HG03045 (cell line): ENCODE measurements around the gene JADE2.
"Not testable (repeated sequence)": the region's sequence is repeated elsewhere in the genome, so short reads cannot be mapped to it uniquely, and the experiment has no call there.

ENCODE experiments used
- ATAC-seq: cut with Tn5 transposase; IDR thresholded peaks from one replicate; pipeline ENCODE4 v1.9.1; 2021; ENCODE audit warnings: mild to moderate bottlenecking, moderate library complexity; ENCODE audit not compliant: unreplicated experiment

Gene JADE2

DNA sequence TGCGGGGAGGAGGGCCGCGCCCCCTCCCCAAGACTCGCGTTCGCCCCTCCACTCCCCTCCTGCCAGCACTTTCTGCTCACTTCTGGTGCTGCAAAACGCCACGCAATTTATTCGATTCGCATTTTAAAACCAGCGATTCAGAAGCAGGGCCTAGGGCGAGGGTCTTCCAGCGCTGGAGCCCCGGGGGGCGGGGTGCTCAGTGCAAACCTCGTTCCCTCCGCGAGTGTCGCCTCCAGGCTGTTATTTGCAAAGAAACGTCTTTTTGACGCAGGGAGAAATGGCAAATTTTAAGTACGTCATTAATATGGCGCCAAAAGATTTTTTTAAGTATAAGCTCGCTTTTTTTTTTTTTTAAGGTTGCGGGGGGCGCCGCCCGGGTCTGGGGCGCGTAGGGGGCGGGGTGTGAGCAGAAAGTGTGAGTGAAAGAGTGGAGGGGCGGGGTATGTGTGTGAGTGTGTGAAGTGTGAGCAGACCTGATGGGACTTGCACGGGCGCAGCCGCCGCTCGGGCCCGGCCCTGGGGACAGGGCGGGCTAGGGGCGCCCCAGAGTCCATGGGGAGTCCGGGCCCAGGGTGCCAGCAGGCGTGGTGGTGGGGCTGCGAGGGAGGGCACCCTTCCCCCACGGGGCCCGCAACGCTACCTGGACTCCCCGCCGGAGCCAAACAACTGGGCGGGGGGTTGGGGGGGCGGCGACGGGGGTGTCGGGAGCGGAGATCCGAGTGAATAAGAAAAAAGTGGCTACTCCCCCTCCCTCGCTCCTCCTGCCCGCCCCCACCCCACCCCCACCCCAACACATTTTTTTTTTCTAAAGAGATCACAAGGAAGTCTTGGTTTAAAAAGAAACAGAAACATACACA lies at the start of gene JADE2:
TSS of gene JADE2 (plus strand) at position 845 of the 857 bp plus-strand sequence. CDS start 10,188 bp downstream, outside the sequence.
- ATAC-seq = peak; percentile 37

DNA sequence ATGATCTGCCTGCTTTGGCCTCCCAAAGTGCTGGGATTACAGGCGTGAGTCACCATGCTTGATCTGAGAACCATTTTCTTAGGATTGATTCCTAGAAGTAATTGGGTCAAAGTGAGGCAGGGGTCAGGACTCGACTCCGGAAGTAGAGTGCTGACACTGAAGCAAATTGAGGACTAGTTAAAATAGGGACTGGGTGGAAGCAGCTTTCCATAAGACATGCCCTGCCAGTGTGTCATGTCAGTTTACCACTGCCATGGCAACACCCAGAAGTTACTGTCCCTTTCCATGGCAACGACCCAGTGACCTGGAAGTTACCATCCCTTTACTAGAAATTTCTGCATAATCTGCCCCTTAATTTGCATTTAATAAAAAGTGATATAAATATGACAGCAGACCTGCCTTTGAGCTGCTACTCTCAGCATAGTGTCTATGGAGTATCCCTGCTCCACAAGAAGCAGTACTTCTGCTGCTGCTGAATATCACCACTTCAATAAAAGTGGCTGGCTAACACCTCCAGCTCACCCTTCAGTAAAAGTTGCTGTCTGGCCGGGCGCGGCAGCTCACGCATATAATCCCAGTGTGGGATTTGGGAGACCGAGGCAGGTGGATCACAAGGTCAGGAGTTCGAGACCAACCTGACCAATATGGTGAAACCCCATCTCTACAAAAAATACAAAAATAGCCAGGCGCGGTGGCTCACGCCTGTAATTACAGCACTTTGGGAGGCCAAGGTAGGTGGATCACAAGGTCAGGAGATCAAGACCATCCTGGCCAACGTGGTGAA lies 47.8 kb upstream of the JADE2 start:
- no peak for ATAC-seq

DNA sequence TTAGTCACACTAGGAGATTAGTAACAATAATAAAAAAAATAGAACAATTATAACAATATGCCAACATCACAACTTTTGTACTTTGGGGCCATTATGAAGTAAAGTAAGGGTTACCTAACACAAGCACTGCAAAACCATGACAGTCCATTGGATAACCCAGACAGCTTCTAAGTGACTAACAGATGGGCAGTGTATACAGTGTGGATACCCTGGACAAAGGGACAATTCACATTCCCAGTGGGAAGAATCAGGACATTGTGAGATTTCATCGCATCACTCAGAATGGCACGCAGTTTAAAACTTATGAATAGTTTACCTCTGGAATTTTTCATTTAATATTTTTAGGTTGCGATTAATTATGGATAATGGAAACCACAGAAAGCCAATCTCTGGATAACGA lies 45.6 kb upstream of the JADE2 start:
- ATAC-seq = no peak

DNA sequence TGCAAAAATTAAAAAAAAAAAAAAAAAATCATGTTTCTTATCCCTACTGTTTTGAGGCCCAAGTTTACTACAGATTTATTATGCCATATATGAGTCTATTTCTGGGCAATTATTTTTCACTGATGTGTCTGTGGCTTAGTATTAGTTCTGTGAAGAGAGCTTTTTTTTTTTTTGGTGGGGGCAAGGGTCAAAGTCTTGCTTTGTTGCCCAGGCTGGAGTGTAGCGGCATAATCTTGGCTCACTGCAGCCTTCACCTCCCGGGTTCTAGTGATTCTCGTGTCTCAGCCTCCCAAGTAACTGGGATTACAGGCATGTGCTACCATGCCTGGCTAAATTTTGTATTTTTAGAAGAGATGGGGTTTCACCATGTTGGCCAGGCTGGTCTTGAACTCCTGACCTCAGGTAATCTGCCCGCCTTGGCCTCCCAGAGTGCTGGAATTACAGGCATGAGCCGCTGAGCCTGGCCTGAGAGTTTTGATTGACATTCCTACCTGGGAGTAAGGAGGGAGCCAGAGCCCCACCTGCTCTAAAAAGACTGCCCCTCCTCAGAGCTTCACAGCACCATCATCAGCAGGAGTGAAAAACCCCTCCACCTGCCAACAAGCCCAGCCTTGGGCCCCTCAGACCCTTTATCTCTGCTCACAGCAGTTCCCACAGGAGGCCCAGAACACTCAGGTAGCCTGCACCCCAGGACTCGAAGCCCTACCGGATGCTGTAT lies 36.1 kb upstream of the JADE2 start:
- ATAC-seq = no peak

- ATAC-seq = no peak
These were observed 35.1 kb upstream of the JADE2 start for GRCh38 chr5:134490255-134490924.

- no peak for ATAC-seq
These were observed 34.6 kb upstream of the JADE2 start for GRCh38 chr5:134490925-134491271.

DNA sequence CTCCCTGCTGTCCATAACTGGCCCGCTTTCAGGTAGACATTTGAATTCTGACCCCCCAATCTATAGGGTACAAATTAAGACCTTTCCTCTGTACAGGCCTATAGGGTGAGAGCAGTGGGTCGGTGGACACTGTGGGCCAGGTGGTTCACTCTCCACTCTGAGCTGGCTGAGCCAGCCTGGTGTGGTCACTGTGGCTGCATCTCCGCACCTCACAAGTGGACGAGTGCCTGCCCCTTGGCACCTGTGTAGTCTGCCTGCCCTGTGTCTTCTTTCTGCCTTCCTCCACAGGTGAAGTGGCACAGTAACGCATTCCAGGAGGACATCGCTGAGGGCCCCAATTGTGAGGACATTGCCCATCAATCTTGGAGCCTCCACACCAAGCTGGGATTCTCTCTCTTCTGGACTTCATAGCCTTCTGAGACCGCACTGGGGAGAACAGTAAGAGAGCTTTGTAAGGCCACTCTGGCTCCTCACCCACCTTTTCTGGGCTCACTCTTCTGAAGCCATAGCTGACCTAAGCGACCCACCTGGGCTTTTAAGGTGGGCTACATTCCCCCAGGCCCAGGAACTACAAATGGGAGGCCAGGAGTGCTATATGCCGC lies 33.5 kb upstream of the JADE2 start:
- ATAC-seq = no peak

DNA sequence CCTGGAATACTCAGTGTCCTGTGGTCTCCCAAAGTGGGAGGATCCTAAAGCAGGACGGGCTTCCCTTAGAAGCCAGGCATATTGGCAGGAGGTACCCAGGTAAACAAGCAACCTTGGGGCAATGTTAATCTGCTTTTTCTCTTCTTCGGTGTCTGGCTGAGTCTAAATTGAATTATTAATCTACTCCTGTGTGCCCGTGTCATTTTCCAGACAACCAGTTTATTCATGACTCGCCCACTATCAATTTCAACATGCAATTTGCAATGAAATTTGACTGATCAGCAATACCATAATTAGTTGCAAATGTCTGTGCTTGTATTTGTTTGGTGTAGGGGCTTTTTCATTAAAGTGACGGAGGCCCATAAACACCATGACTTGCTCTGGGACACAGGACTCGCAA lies 32.9 kb upstream of the JADE2 start:
- ATAC-seq = no peak

- ATAC-seq = no peak
These were observed 31.9 kb upstream of the JADE2 start for GRCh38 chr5:134493461-134494055.

GRCh38 chr5:134494780-134495179 lies 30.7 kb upstream of the JADE2 start:
- ATAC-seq = no peak

GRCh38 chr5:134499905-134500304 lies 25.6 kb upstream of the JADE2 start:
- not testable (repeated sequence) for ATAC-seq

GRCh38 chr5:134500699-134501430 lies 24.6 kb upstream of the JADE2 start:
- ATAC-seq = no peak

DNA sequence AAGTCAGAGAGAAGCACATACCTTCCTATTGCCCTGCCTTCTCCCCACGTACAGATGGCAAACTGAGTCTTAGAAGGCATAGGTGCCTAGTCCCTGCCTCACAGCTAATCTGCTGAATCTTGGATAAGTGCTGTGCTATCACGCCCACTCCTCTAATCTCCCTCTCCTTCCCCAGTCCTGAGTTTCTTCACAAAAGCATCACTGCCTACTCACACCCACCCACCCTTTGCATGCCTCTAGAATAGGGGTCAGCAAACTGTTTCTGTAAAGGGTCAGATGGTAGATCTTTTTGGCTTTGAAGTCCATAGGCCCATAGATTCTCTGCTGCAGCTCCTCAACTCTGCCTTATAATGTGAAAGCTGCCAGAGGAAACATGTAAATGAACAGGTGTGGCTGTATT lies 23.2 kb upstream of the JADE2 start:
- ATAC-seq = no peak

DNA sequence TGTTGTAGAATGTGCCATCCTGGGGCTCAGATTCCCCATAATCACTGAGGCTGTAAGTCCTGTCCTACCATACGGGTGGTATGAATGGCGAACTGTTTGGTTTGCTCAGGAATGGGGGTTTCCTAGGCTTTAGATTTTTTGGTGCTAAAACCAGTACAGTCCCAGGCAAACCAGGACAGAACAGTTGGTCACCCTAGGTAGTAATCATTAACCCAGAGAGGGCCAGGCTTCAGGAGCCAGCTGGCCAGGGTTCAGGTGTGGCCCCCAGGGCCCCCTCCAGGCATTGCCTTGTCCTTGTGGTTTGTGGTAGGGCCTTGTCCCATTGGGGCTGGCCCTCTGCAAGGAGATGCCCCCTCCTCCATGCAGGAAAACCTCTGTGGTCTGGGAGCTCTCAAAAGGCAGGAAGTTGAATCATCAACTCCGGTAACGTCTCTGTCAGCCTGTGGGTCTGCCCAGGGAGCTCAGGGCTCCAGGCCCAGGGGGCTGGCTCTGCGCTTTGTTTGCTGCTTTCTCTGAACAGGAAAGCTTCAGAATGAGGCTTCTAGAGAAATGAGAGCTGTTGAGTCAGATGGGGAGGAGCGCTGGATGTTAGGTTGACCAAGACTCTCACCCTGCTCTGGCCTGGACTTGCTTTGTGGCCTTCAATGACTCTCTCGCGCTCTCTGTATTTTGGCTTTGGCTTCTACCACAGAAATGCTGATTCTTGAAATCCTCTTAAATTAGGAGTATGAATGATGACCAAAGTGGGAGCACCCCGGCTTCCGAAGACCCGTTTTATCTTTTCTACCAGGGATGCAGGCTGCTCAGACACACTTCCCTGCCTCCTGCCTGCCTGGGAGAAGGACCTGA lies 22.2 kb upstream of the JADE2 start:
- peak; percentile 74 for ATAC-seq

GRCh38 chr5:134503937-134504437 lies 21.5 kb upstream of the JADE2 start:
- ATAC-seq = no peak

GRCh38 chr5:134504629-134505300 lies 20.7 kb upstream of the JADE2 start:
- no peak for ATAC-seq

DNA sequence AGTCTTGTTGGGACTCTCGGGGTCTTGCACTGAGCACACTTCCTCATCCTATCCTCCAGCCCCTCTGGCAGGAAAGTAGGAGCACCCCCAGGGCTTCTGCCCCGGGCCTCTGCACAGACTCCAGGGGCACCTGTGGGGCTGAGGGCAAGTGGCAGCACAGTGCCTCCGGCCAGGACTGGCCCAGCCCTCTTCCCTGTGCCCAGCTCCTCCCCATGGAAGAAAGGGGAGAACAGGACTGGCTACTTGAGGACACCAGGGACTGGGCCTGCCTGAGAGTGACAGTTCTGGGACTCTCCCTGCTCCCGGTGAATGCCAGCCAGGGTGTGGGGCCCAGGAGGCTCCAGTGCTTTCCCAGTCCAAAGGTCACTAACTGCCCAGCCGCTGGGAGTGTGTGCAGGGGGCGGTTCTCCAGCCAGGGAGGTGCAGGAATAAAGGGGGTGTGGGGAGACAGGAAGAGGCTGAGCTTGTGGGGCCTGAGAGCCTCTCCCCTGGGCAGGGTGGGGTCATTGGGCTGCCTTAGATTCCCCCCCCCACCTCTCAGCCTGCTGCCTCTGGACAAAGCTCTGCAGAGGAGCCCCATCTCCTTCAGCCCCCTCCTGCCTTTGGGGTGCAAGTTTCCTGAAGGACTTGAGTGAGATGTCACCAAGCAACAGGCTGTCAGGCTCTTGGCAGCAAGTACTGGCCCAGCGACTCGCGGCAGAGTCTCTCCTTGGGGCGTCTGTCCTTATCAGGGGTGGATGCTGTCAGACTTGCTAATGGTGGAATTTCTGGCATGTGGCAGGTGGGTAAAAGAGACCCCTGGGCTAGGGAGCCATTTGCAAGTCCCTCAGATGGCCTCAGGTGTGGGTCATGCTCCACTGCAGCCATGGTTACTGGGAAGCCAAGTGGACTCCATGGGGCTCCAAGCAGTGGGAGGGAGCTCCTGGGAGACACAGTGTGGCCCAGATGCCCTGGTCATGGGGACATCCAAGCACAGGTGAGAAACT lies 19.1 kb upstream of the JADE2 start:
- no peak for ATAC-seq
